HCT116 (cell line): Measurements from ENCODE around the gene APBA1. TPM values are rescaled to one million over a fixed set of nuclear protein-coding genes. Genes with fewer than 3 reads are reported as not detected.

ENCODE experiments used
- ATAC-seq: fragments of 200-7000 bp; cut with Tn5 transposase; 2 replicates; pipeline ENCODE4 v1.9.1; 2020; ENCODE audit warnings: mild to moderate bottlenecking, moderate library complexity
- BruUV-seq: library from RNA; stranded (reverse); fragments of 400-500 nt; replicated peaks from 2 replicates; lab custom pipeline; 2021; lab: Mats Ljungman, UMichigan
- CTCF ChIA-PET: fragments of 300-600 bp; sonication (Branson Sonifier 250); formaldehyde crosslinking; loops from one replicate; lab custom pipeline; 2021; ENCODE audit warnings: antibody characterized with exemption; lab: Charles Lee
- POLR2A ChIA-PET: fragments of 300-600, 350-600 bp; sonication (Branson Sonifier 250); formaldehyde crosslinking; loops from one replicate; lab custom pipeline; 2021; ENCODE audit warnings: antibody characterized with exemption; lab: Charles Lee
- RAD21 ChIA-PET, 2 experiments: fragments of 300-600 bp; sonication (Branson Sonifier 250); formaldehyde crosslinking; loops; one replicate each; lab custom pipeline; 2023; ENCODE audit warnings: low total read pairs in 2 of 2; ENCODE audit not compliant: uncharacterized antibody in 2 of 2, unreplicated experiment in 2 of 2, low non-redundant PET in 1 of 2; lab: Charles Lee
- DNase-seq: peaks from one replicate; pipeline ENCODE4 v3.0.0-alpha.2; 2010; ENCODE audit warnings: low read depth, low spot score
- H2AFZ ChIP-seq: fragments of 200-600 bp; shearing (Covaris generic), sonication (generic); 2 replicates; pipeline ENCODE4 v1.6.1; 2017; ENCODE audit warnings: low read depth, mixed run types, mixed read lengths, antibody characterized with exemption, low read length; ENCODE audit not compliant: poor library complexity, severe bottlenecking
- H3K27ac ChIP-seq: 2 replicates; pipeline ENCODE4 v1.5.1; 2012; ENCODE audit warnings: low read depth, low read length
- H3K27me3 ChIP-seq: fragments of 200-600 bp; sonication (generic); 2 replicates; pipeline ENCODE4 v1.6.1; 2016; ENCODE audit warnings: mixed run types, low read length, mixed read lengths; ENCODE audit not compliant: insufficient read depth
- H3K36me3 ChIP-seq, 2 experiments: fragments of 200-500 bp in 1 of 2; fragments of 200-600 bp in 1 of 2; sonication (Bioruptor generic) in 1 of 2; sonication (generic) in 1 of 2; 2 replicates each; pipeline versions ENCODE4 v1.5.1 to v1.6.1; 2014 to 2016; ENCODE audit warnings: low read length in 2 of 2, inconsistent platforms in 1 of 2, mixed read lengths in 1 of 2, mixed run types in 1 of 2; ENCODE audit not compliant: insufficient read depth in 2 of 2, control insufficient read depth in 1 of 2
- H3K4me1 ChIP-seq, 2 experiments: fragments of 200-600 bp in 1 of 2; sonication (generic) in 1 of 2; 2 replicates each; pipeline versions ENCODE4 v1.5.1 to v1.6.1; 2012 to 2017; ENCODE audit warnings: low read length in 2 of 2, inconsistent platforms in 1 of 2, mild to moderate bottlenecking in 1 of 2, mixed read lengths in 1 of 2, mixed run types in 1 of 2, moderate library complexity in 1 of 2; ENCODE audit not compliant: insufficient read depth in 2 of 2, control insufficient read depth in 1 of 2
- H3K4me2 ChIP-seq: fragments of 200-600 bp; sonication (generic); 2 replicates; pipeline ENCODE4 v1.6.1; 2017; ENCODE audit warnings: mixed run types, low read length, mixed read lengths
- H3K4me3 ChIP-seq, 2 experiments: fragments of 200-600 bp in 1 of 2; sonication (generic) in 1 of 2; replicated peaks in 1 of 2; 2 replicates each; pipeline ENCODE4 v1.5.1; 2011 to 2016; ENCODE audit warnings: low read length in 2 of 2, control low read depth in 1 of 2, low read depth in 1 of 2, mild to moderate bottlenecking in 1 of 2, mixed read lengths in 1 of 2, mixed run types in 1 of 2
- H3K79me2 ChIP-seq: fragments of 200-600 bp; sonication (generic); 2 replicates; pipeline ENCODE4 v1.6.1; 2017; ENCODE audit warnings: mild to moderate bottlenecking, mixed run types, low read length, moderate library complexity, mixed read lengths; ENCODE audit not compliant: insufficient read depth
- H3K9ac ChIP-seq: fragments of 200-600 bp; sonication (generic); 2 replicates; pipeline ENCODE4 v1.6.1; 2016; ENCODE audit warnings: low read length, mixed read lengths
- H3K9me2 ChIP-seq: fragments of 200-600 bp; sonication (generic), shearing (Covaris generic); 2 replicates; pipeline ENCODE4 v1.6.1; 2017; ENCODE audit warnings: mixed run types, mild to moderate bottlenecking, moderate library complexity; ENCODE audit not compliant: insufficient read depth
- H3K9me3 ChIP-seq, 2 experiments: fragments of 200-500 bp in 1 of 2; fragments of 200-600 bp in 1 of 2; sonication (Bioruptor generic) in 1 of 2; sonication (generic) in 1 of 2; 2 replicates each; pipeline ENCODE4 v1.6.1; 2014 to 2017; ENCODE audit warnings: low read length in 2 of 2, mixed read lengths in 2 of 2, inconsistent platforms in 1 of 2, low read depth in 1 of 2, mild to moderate bottlenecking in 1 of 2, mixed run types in 1 of 2, moderate library complexity in 1 of 2; ENCODE audit not compliant: control insufficient read depth in 1 of 2, insufficient read depth in 1 of 2
- H4K20me1 ChIP-seq: fragments of 200-600 bp; sonication (generic), shearing (Covaris generic); 2 replicates; pipeline ENCODE4 v1.6.1; 2017; ENCODE audit warnings: mixed run types, mild to moderate bottlenecking, moderate library complexity; ENCODE audit not compliant: insufficient read depth
- CBX3 ChIP-seq: IDR thresholded peaks from 2 replicates; pipeline ENCODE4 v1.6.1; 2012; ENCODE audit warnings: low read depth
- CEBPB ChIP-seq: IDR thresholded peaks from 2 replicates; pipeline ENCODE4 v1.6.1; 2012; ENCODE audit warnings: low read depth
- ELF1 ChIP-seq: IDR thresholded peaks from 2 replicates; pipeline ENCODE4 v1.6.1; 2012; ENCODE audit warnings: low read depth, borderline replicate concordance
- EZH2 ChIP-seq: fragments of 200-600 bp; sonication (generic); IDR thresholded peaks from 2 replicates; pipeline ENCODE4 v1.6.1; 2017; ENCODE audit warnings: antibody characterized with exemption, mixed run types
- EZH2phosphoT487 ChIP-seq: fragments of 200-600 bp; IDR thresholded peaks from 2 replicates; pipeline ENCODE4 v1.6.1; 2018; ENCODE audit warnings: antibody characterized with exemption, borderline replicate concordance
- FOSL1 ChIP-seq: IDR thresholded peaks from 2 replicates; pipeline ENCODE4 v1.6.1; 2012; ENCODE audit warnings: low read depth
- JUND ChIP-seq: IDR thresholded peaks from 2 replicates; pipeline ENCODE4 v1.6.1; 2012
- POLR2A ChIP-seq: IDR thresholded peaks from 2 replicates; pipeline ENCODE4 v1.7.0; 2011; ENCODE audit warnings: borderline replicate concordance; ENCODE audit not compliant: insufficient read depth, insufficient read length; ENCODE audit errors: extremely low read depth
- SIN3A ChIP-seq: IDR thresholded peaks from 2 replicates; pipeline ENCODE4 v1.6.1; 2012; ENCODE audit warnings: low read depth
- SP1 ChIP-seq: IDR thresholded peaks from 2 replicates; pipeline ENCODE4 v1.6.1; 2012; ENCODE audit warnings: low read depth
- ZBTB33 ChIP-seq: IDR thresholded peaks from 2 replicates; pipeline ENCODE4 v1.6.1; 2011; ENCODE audit warnings: mild to moderate bottlenecking, low read length, moderate library complexity; ENCODE audit not compliant: insufficient replicate concordance; ENCODE audit errors: extremely low read depth
- ZFX ChIP-seq: fragments of 450-650 bp; IDR thresholded peaks from 2 replicates; pipeline ENCODE4 v1.6.1; 2017
- intact Hi-C: fragments of 100-400 bp; cut with micrococcal nuclease; formaldehyde crosslinking; loops from 2 replicates; pipeline ENCODE4 v1.10.0; 2022
- total RNA-seq: library from RNA; stranded (reverse); gene quantifications from one replicate; pipeline ENCODE4 v1.2.1, GENCODE V29; 2021; ENCODE audit not compliant: unreplicated experiment

The APBA1 gene
- total RNA-seq, 1 experiment from 2014 or later, result 0.20 TPM

- Histone ChIP-seq H3K9ac (no peak overlapping the region), H3K4me3 (no peak overlapping the region), H2AFZ (no peak overlapping the region), H3K36me3 (no peaks in the 10 kb centered on the region), H3K9me3 (no peaks in the 10 kb centered on the region), H3K79me2 (no peaks in the 10 kb centered on the region), H3K4me1 (no peaks in the 10 kb centered on the region), H3K4me2 (no peak overlapping the region), H3K9me2 (no peaks in the 10 kb centered on the region), H4K20me1 (no peaks in the 10 kb centered on the region), H3K27ac (no peak overlapping the region), H3K27me3 (peaks cover 42% of the 10 kb centered on the region)
- CTCF ChIA-PET, result no interaction called here
- DNase-seq, result no peak
- intact Hi-C loops, result no loop called here
- POLR2A ChIA-PET, result no interaction called here
- no TSS peak for BruUV-seq
- RAD21 ChIA-PET, result no interaction called here
- no peak for ATAC-seq
- no peak for TF ChIP-seq SP1
- TF ChIP-seq POLR2A, result no peak
- TF ChIP-seq CEBPB, result no peak
- TF ChIP-seq SIN3A, result no peak
- no peak for TF ChIP-seq EZH2phosphoT487
- no peak for TF ChIP-seq EZH2
- no peak for TF ChIP-seq FOSL1
- TF ChIP-seq ELF1, result no peak
- TF ChIP-seq ZBTB33, result no peak
- TF ChIP-seq ZFX, result no peak
- TF ChIP-seq JUND, result no peak
- no peak for TF ChIP-seq CBX3
Observed at GRCh38 chr9:69593756-69594155, 78.4 kb downstream of the APBA1 start.
